Astrocyte of the spinal cord (primary cell): ENCODE measurements around the gene TRMT44.

Experiments
- DNase-seq: peaks from one replicate; pipeline ENCODE4 v3.0.0; 2011; ENCODE audit warnings: low read depth, low spot score
- H3K4me3 ChIP-seq: 2 replicates; pipeline ENCODE4 v1.5.1; 2011; ENCODE audit warnings: low read depth, mild to moderate bottlenecking, low read length, moderate library complexity
- in situ Hi-C: cut with HindIII; loops from 2 replicates; pipeline ENCODE4 v1.10.0; 2017; ENCODE audit warnings: low sequenced_read_pairs
- TF ChIP-seq, protein P1 (sequence below): IDR thresholded peaks from 2 replicates; pipeline ENCODE4 v1.5.1; 2012; ENCODE audit warnings: low read depth, mild to moderate bottlenecking, low read length, inconsistent platforms

The TRMT44 gene

DNA sequence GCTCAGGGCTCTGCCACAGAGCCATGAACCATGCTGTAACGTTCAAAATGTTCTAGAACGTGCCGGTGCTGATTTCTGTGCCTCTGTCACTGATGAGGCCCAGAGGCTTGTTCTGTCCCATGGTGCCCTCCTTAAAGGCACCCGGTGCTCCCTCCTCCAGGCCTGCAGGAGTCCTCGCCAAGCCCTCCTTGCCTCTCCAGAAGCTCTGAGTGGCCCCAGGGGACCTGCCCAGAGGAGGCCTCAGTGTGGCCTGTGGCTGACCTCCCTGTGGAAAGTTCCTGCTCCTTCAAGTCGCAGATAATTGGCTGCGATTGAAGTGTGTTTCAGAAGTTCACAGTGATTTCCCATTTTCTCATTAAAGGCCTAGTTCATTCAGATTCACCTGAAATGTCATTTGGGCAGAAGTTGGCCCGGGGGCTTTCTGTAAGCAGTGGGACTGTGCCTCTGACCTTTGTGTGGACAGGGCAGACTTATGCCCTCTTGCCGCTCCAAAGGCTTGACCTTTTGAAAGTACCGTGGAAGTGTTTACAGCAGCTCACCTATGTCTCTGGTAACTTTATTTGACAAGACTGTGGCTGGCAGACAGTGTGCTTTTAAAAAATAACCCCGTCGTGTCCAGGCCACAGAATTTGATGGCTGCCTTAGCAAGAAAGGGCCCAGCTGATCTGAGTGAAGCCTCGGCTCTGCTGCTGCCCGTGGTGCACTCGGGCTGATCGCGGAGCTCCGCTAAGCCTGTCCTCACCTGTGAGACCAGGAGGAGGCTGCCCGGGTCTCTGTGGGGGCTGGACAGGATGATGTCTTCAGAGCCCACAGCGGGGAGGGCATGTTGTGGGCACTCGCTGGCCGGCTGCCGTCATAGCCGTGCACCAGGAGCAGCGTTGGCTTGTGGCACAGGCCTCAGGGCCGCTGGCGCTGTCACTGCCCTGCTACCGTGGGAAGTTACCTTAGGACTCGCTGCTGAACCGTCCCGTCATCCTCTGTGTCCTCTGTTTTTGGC, 25.3 kb downstream of the TRMT44 start:
- DNase-seq = no peak
- no peak overlapping the region for H3K4me3 ChIP-seq
- TF ChIP-seq, protein P1, sequence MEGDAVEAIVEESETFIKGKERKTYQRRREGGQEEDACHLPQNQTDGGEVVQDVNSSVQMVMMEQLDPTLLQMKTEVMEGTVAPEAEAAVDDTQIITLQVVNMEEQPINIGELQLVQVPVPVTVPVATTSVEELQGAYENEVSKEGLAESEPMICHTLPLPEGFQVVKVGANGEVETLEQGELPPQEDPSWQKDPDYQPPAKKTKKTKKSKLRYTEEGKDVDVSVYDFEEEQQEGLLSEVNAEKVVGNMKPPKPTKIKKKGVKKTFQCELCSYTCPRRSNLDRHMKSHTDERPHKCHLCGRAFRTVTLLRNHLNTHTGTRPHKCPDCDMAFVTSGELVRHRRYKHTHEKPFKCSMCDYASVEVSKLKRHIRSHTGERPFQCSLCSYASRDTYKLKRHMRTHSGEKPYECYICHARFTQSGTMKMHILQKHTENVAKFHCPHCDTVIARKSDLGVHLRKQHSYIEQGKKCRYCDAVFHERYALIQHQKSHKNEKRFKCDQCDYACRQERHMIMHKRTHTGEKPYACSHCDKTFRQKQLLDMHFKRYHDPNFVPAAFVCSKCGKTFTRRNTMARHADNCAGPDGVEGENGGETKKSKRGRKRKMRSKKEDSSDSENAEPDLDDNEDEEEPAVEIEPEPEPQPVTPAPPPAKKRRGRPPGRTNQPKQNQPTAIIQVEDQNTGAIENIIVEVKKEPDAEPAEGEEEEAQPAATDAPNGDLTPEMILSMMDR = no peak
- in situ Hi-C loops = no loop called here

DNA sequence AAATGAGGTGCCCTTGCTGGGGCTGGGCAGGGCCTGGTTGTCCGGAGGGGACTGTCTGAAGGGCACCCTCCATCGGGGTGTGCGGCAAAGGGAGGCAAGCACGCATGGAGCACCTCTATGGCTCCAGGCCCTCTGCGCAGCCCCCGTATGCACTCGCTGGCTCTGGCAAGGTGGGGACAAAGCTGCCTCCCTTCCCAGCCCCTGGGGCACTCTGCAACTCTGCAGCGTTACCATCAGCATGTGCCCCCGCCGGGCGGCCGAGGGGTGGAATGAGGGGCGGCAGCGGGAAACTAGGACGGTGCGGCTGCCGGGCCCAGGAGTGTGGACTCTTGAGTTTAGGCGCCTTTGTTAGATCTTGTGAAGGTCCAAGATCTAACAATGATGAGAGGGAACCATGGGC, 26.4 kb downstream of the TRMT44 start:
- H3K4me3 ChIP-seq = no peak overlapping the region
- TF ChIP-seq, protein P1 = no peak
- no peak for DNase-seq
- in situ Hi-C loops = no loop called here

DNA sequence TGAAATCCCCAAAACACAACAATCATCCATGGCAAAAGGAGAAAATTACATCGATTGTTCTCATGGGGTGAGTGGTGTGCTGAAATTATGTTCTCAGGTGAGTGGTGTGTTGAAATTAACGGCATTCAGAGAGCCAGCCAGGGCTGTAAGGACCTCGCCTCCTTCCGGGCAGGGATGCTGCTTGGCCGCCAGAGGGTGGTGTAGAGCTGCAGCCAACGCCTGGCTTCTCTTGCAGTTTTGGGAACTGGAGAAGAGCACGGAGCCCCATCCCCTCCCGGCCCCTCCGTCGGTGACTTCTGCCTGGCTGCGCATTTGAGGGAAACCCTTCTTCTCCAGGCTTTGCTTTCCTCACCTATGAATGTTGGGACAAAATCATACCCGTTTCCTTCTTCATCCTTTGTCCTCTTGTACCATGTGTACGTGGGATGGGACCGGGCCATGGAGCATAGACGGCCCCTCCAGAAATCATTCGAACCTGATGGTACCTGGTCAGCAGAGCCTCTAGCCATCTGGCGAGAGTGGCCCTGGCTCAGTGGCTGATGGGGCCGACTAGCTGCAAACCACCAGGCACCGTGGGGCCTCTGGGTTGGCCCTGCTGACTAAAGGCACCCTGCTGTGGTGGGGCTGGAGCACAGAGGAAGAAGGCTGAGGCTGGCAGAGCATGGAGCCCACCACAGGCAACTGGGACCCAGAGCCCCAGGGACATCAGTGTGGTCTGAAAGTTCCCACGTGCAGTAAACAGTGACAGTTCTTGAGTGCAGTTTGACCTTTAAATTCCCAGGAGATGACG, 28.4 kb downstream of the TRMT44 start:
- TF ChIP-seq, protein P1 = peak; percentile 99
- in situ Hi-C loops = no loop called here
- DNase-seq = peak; percentile 66
- H3K4me3 ChIP-seq = no peak overlapping the region

DNA sequence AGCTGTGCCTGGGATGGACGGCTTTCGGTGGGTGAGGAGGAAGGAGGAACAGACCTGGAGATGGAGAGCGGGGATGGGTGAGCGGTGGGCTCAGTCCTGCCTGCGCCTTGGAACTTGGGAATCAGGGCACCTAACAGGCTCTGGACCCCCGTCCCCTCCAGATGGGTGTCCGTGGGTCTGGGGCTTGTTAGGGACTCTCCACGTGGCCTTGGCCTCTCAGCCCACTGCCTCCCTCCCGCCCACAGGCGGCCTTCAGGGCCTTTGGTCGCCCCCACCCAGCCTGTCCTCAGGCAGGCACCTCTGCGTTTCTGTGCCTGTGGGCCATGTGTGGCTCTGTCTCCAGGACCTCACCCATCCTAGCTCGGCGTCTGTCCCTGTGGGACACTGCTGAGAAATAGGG, 29.0 kb downstream of the TRMT44 start:
- no peak for DNase-seq
- H3K4me3 ChIP-seq = no peak overlapping the region
- in situ Hi-C loops = no loop called here
- TF ChIP-seq, protein P1 = no peak

DNA sequence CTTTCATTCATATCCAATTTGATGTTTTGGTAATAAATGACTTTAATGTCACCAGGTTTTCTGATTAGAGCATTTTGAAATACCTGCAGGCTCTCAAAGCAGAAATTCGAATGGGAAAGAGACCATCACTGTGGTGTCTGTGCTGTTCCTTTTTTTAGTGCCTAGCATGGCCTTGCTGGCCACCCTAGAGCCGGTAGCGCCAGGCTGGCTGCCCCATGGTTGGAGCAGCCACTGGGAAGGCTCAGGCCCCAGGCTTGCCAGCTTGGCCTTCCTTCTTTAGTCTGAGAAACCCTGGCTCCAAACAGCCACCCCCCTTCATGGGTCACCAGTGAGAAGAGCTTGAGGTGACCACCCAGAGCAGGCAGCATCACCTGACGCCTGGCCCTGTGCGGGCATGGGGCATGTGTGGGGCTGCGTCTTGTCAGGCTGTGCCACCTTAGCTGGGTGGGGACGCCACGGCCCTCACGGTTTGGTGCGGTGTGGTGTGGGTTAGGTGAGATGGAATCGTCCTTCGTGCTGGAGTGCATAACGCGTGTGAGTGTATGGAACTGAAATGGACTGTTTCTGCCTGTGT, 30.0 kb downstream of the TRMT44 start:
- H3K4me3 ChIP-seq = no peak overlapping the region
- TF ChIP-seq, protein P1 = no peak
- DNase-seq = no peak
- in situ Hi-C loops = no loop called here

DNA sequence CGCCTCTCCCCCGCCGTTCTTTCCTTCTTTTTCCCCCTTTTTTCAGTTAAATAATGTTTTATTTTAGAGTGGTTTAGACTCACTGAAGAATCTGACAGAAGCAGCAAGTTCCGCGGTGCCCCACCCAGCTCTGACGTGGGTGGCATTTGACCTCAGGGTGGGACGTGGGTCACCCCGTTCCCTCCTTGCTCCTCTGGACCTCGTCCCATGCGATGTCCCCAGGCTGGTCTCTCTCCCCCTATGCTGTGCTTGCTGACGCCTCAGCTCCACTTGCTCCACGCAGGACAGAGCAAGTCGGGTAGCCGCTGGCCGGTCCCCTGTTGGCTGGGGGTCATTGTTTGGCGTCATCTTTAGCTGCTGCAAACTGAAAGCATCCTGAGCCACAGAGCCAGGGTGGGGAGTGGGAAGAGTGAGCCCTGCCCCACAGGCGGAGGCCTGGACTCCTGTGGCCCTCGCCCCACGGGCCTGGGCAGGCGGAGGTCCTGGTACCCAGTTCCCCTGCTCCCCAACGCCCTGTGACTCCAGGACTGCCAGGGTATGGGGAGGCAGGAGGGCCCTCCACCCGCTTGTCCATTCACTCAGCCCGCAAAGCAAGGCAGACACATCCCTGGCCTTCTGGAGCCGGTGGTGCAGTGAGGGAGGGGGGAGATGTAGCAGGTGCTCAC, 30.8 kb downstream of the TRMT44 start:
- in situ Hi-C loops = no loop called here
- no peak for DNase-seq
- TF ChIP-seq, protein P1 = no peak
- H3K4me3 ChIP-seq = no peak overlapping the region
